ENCODE measurements around the gene NFATC1.

Gene NFATC1

GRCh38 chr18:79522451-79523205 lies 126.9 kb downstream of the NFATC1 start:
- DNase-seq (ENCODE audit: low read depth) = no peak

- no peak for DNase-seq (ENCODE audit: low read depth)
Observed at GRCh38 chr18:79523206-79523735, 127.5 kb downstream of the NFATC1 start.

DNA sequence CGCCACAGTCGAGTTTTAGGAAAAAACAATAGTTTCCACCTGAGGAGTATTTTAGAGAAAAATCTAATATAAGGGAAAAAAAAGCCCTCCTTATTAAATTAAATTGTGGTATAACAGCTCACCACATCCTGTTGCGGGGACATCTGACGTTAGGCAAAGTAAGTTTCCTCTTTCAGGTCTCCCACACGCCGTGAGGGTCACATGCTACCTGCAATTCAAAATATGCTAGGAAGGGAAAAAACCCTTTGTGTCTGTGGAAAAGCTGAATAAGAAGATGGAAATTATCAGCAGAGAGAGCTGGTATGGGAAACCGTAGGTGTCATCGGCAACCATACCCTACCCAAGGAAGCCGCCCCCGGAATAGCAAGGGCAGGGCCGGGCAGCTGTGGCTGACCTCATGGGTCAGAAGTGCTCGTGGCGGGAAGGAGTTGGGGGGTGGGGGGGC lies 128.0 kb downstream of the NFATC1 start:
- no peak for DNase-seq (ENCODE audit: low read depth)

DNA sequence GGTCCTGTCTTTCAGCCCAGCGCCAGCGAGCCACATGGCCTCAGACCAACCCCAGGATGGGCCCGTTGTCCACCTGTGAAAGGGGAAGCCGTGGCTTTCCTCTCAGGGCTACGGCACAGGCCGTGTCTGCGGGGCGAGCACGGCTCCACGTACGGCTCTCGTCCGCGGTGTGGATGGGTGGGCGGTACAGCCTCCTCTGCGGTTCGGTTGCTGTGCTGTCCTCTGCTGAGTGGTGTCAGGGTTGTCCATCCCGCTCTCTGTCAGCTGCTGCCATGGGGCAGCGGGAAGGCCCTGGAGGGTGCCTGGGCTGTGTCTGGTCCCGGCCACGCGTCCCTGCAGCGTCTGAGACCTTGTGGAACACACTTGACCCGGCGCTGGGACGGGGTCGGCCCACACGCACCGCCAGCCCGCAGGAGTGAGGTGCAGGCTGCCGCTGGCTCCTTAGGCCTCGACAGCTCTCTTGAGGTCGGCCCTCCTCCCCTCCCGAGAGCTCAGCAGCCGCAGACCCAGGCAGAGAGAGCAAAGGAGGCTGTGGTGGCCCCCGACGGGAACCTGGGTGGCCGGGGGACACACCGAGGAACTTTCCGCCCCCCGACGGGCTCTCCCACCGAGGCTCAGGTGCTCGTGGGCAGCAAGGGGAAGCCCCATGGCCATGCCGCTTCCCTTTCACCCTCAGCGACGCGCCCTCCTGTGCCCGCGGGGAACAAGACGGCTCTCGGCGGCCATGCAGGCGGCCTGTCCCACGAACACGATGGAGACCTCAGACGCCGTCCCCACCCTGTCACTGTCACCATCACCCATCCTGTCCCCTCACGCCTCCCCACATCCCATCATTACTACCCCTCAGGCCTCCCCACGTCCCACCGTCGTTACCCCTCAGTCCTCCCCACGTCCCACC lies 128.7 kb downstream of the NFATC1 start:
- no peak for DNase-seq (ENCODE audit: low read depth)

DNA sequence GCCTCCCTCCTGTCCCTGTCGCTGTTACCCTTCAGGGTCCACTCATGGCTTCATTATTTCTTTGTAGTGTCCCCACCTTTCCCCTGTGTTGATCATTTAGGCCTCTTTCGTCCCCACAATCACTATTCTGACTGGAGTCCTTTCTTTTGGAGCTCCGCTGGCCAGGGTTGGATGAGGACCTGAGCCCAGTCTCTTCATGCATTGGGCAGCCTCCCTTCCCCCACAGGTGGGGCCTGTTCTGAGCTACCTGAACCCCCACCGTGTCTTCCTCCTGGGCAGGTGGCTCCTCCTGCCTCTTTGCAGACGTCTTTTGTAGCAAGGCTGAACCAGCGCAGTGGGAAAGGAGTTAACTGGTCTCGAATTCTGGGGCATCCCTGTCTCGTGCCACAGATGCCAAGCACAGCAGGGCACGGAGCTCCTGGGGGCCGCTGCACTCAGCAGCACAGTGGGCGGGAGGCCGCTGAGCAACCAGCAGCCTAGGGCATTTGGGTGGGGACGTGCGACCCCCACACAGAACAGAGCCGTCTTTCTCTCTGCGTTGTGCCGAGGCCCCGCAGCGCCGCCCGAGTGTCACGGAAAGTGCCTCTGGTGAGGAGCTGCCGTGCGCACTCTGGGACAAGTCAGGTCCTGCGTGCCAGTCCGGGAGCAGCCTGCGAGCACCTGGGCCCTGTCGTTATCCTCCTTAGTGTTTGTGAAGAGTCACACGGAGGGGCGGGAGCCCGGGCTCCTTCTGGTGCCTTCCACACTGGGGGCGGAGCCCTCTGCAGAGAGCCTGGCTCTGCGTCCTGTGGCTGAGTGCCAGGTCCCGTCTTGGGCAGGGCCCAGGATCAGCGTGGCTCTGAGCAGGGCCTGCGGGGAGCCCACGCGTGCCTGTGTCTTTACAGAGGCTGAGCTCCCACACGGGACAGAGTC lies 130.1 kb downstream of the NFATC1 start:
- no peak for DNase-seq (ENCODE audit: low read depth)

- DNase-seq (ENCODE audit: low read depth) = no peak
Observed at GRCh38 chr18:79526468-79527460, 131.0 kb downstream of the NFATC1 start.

GRCh38 chr18:79527656-79528315 lies 132.1 kb downstream of the NFATC1 start:
- DNase-seq (ENCODE audit: low read depth) = no peak

DNA sequence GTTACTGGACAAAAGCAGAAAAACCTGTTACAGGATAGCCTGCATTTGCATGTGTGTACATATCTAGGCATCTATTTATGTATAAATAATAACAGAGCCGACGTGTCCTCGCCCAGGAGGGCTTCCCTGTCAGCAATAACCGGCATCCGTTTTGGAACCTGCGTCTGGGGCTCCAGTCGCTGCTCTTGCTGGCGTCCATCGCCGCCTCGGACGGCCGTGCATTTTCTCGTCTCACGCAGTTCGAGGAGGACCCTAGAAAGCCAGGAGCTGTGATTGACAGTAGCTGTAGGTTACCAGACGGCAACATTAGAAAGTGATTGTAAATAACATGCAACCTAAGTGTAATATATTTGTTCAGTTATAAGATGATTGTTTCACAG lies 132.6 kb downstream of the NFATC1 start:
- DNase-seq (ENCODE audit: low read depth) = no peak

- peak; percentile 11 for DNase-seq (ENCODE audit: low read depth)
Observed at GRCh38 chr18:79528846-79529245, 133.1 kb downstream of the NFATC1 start.

- no peak for DNase-seq (ENCODE audit: low read depth)
Observed at GRCh38 chr18:79529296-79529695, 133.6 kb downstream of the NFATC1 start.

- DNase-seq (ENCODE audit: low read depth) = no peak
Observed at GRCh38 chr18:79529991-79530390, 134.3 kb downstream of the NFATC1 start.

DNA sequence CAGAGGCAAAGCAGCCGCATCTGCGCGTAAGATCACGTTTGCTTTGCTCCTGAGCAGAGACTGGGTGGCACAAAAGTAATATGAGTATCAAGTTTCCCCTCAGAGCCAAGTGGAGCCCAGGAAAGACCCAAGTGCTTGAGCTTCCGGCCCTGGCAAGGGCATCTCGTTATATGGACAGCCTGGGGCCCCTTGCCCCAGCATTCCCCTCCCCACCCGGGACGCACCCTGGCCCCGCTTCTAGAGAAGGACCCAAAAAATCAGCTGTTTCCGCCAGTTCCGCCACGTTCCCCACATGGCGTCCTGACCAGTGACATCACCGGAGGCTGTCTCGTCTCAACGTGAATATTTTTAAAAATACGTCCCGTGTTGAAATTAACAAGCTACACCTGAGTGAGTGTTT lies 135.1 kb downstream of the NFATC1 start:
- no peak for DNase-seq (ENCODE audit: low read depth)

- DNase-seq (ENCODE audit: low read depth) = no peak
Observed at GRCh38 chr18:79531386-79531785, 135.7 kb downstream of the NFATC1 start.

DNA sequence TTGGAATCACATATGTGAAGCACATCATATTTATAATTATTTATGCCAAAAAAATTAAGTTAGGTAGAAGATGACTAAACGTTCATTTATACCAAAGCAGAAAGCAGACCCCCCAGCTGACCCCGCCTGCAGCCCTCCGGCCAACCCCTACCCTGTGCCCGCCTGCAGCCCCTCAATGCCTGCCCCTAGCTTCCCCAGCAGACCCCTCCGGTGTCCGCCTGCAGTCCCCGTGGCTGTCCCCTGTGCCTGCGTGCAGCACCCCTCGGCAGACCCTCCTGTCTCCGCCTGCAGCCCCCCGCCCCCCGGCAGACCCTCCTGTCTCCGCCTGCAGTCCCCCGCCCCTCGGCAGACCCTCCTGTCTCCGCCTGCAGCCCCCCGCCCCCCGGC lies 136.2 kb downstream of the NFATC1 start:
- DNase-seq (ENCODE audit: low read depth) = no peak

- no peak for DNase-seq (ENCODE audit: low read depth)
Observed at GRCh38 chr18:79532313-79533007, 136.7 kb downstream of the NFATC1 start.

- no peak for DNase-seq (ENCODE audit: low read depth)
Observed at GRCh38 chr18:79533146-79533545, 137.4 kb downstream of the NFATC1 start.

GRCh38 chr18:79533591-79533990 lies 137.9 kb downstream of the NFATC1 start:
- no peak for DNase-seq (ENCODE audit: low read depth)

GRCh38 chr18:79534356-79534755 lies 138.6 kb downstream of the NFATC1 start:
- DNase-seq (ENCODE audit: low read depth) = no peak

DNA sequence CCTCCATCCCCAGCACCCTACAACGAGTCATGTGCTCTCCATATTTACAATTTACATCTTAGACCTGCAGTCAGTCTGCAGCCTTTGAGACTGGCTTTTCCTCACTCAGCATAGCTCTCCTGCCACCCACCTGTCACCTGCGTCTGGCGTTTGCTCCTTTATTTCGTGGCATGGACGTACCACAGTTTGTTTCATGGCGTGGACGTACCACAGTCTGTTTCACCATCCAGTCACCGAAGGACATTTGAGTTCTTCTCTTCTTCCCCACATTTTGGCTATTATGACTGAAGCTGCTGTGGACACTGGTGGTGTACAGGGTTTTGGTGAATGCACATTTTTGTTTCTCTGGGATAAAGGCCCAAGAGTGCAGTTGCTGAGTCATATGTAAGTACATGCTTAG lies 142.0 kb downstream of the NFATC1 start:
- DNase-seq (ENCODE audit: low read depth) = no peak

GRCh38 chr18:79538635-79539034 lies 142.9 kb downstream of the NFATC1 start:
- no peak for DNase-seq (ENCODE audit: low read depth)
